Heart left ventricle (tissue), 16 donors: ENCODE data around the gene CSRNP2. TPM values are rescaled to one million over a fixed set of nuclear protein-coding genes. Genes with fewer than 3 reads are reported as not detected.

ENCODE experiments used
- ATAC-seq, 4 donors: fragments of 200-7000 bp; cut with Tn5 transposase; one replicate each; pipeline ENCODE4 v1.9.1; 2020 to 2022; ENCODE audit warnings: moderate library complexity in 4 of 4, mild to moderate bottlenecking in 3 of 4, moderate number of reproducible peaks in 1 of 4
- DNase-seq, 5 donors: peaks; one replicate each; pipeline ENCODE4 v3.0.0-alpha.2; 2020
- H3K27ac ChIP-seq, 12 donors: fragments of 200-600 bp; sonication (generic) in 4 of 12; one replicate each; pipeline versions ENCODE4 v1.5.0 to v1.8.0; 2016 to 2022; ENCODE audit warnings: mild to moderate bottlenecking in 2 of 12
- H3K27me3 ChIP-seq, 9 donors: fragments of 200-600 bp; sonication (generic) in 2 of 9; one replicate each; pipeline versions ENCODE4 v1.5.1 to v1.8.0; 2016 to 2022; ENCODE audit warnings: mild to moderate bottlenecking in 3 of 9
- H3K36me3 ChIP-seq, 9 donors: fragments of 200-600 bp; sonication (generic) in 2 of 9; one replicate each; pipeline versions ENCODE4 v1.5.0 to v1.8.0; 2018 to 2022; ENCODE audit warnings: mild to moderate bottlenecking in 2 of 9
- H3K4me1 ChIP-seq, 12 donors: fragments of 200-600 bp; sonication (generic) in 4 of 12; one replicate each; pipeline versions ENCODE4 v1.5.0 to v1.8.0; 2016 to 2022; ENCODE audit warnings: mild to moderate bottlenecking in 3 of 12
- H3K4me3 ChIP-seq, 12 donors: fragments of 200-600 bp; sonication (generic) in 4 of 12; one replicate each; pipeline versions ENCODE4 v1.5.0 to v1.8.0; 2017 to 2022; ENCODE audit warnings: mild to moderate bottlenecking in 9 of 12, moderate library complexity in 4 of 12
- H3K9me3 ChIP-seq, 12 donors: fragments of 200-600 bp; sonication (generic) in 4 of 12; one replicate each; pipeline versions ENCODE4 v1.5.0 to v1.8.0; 2016 to 2022; ENCODE audit warnings: mild to moderate bottlenecking in 1 of 12
- CTCF ChIP-seq, 12 donors: fragments of 200-600 bp; sonication (generic) in 4 of 12; IDR thresholded peaks; one replicate each; pipeline versions ENCODE4 v1.5.0 to v1.8.0; 2018 to 2022; ENCODE audit warnings: antibody characterized with exemption in 12 of 12, mild to moderate bottlenecking in 5 of 12
- POLR2A ChIP-seq, 2 donors: fragments of 450-650 bp; IDR thresholded peaks; one replicate each; pipeline ENCODE4 v1.6.1; 2017; ENCODE audit warnings: antibody characterized with exemption in 2 of 2, mild to moderate bottlenecking in 2 of 2, moderate library complexity in 2 of 2
- WGBS, 4 donors: extraction: QIAGEN DNeasy Blood & Tissue Kit in 2 of 4; methylation state at CpG; one replicate each; pipeline versions ENCODE4 v1.1.5 to v1.1.7; 2013 to 2018; 5-methylcytosine and 5-hydroxymethylcytosine counted together
- intact Hi-C, 10 donors: fragments of 100-400 bp; cut with DNase I; formaldehyde crosslinking; loops; one replicate each; pipeline versions ENCODE4 v1.11.1 to v1.14.2; 2022
- polyA plus RNA-seq, 2 donors: library from polyadenylated mRNA; stranded (reverse); fragments of 200-250 nt; gene quantifications; one replicate each; pipeline ENCODE4 v1.2.3, GENCODE V29; 2013
- total RNA-seq, 9 donors: library from RNA; depleted of rRNA in 2 of 9; stranded (reverse); fragments of >200 nt in 2 of 9; fragmentation: NEBNext Ultra II Directional in 3 of 9; extraction: Animal tissue kit (Norgen Biotek cat#: 25700) in 3 of 9; gene quantifications; one replicate each; pipeline versions ENCODE4 v1.1.0 to v1.2.4, GENCODE V29; 2016 to 2023
- donor health status: ischemic (EF 13 %, LVEDD 7.1; RV severe dilation, severe dysfunction).
- donor health status: healthy with polysubstance abuse.
- donor health status: DM: no; HTN: yes; CAD: no.
- donor health status: DM: no; HTN: no; CAD: no.
- donor health status: ischemic (EF 25% LVEDD 6.9; RV normal size, moderate dysfunction).
- donor health status: ischemic (EF 25% LVEDD 5.7; RV mildly dilated, moderate dysfunction).
- donor health status: healthy.
- donor health status: DM: yes; HTN: yes; CAD: no.
- donor health status: ischemic (EF 35%, LVEDD 5.7; RV mildly dilated, moderate dysfunction).
- donor health status: nonischemic (EF 11% LVEDD 7.7; RV severe dilation, severe dysfunction).
- donor health status: DM: yes; HTN: yes; CAD: no.
- donor health status: PGD.
- donor health status: ischemic (EF 29% LVEDD 5.4; RV normal size, mild dysfunction).
- donor health status: nonischemic (EF 23%, LVEDD 6.1; RV moderate dilation, normal function).

Gene CSRNP2
- total and polyA plus RNA-seq, 11 donors, result 10.0 to 25.7 (median 18.5) TPM

- WGBS, 4 donors, result 78 to 87% (median 83%) methylated on average over 4 of the region's 4 CpGs
- no peak overlapping the region for H3K4me3 ChIP-seq
- no peak for DNase-seq
- H3K36me3 ChIP-seq, result peaks cover 0 to 73% (median 66%) of the 10 kb centered on the region in 9 donors
- peaks cover 0 to 28% (median 19%) of the 10 kb centered on the region in 12 donors for H3K4me1 ChIP-seq
- intact Hi-C loops, result no loop called here
- no peaks in the 10 kb centered on the region for H3K9me3 ChIP-seq
- H3K27me3 ChIP-seq, result no peaks in the 10 kb centered on the region
- TF ChIP-seq POLR2A (IDR thresholded peaks at IDR 0.05) (no peak), CTCF (IDR thresholded peaks at IDR 0.05) (no peak)
- no peak overlapping the region for H3K27ac ChIP-seq
- ATAC-seq, result no peak
Measured at GRCh38 chr12:51051787-51052186, 31.6 kb downstream of the CSRNP2 start.

- H3K27me3 ChIP-seq, result no peaks in the 10 kb centered on the region
- DNase-seq (no peak), ATAC-seq (no peak)
- peak overlapping the region in 1 of 12 donors; percentile 99 for H3K27ac ChIP-seq
- peaks cover 0 to 50% (median 43%) of the 10 kb centered on the region in 9 donors for H3K36me3 ChIP-seq
- intact Hi-C loops, result loop anchor here in 7 of 10 donors (2.0 to 10.0 kb wide), 9 partner anchors 33 to 295 kb away; partner anchors contain the start of genes CSRNP2 (in 5 of the 7), CELA1 (in 2 of the 7), DAZAP2 (in 2 of the 7) and POU6F1 (in 1 of the 7)
- TF ChIP-seq CTCF (IDR thresholded peaks at IDR 0.05) (no peak), POLR2A (IDR thresholded peaks at IDR 0.05) (no peak)
- WGBS, 4 donors, result 46 to 64% (median 59%) methylated on average over 3 of the region's 3 CpGs
- H3K4me3 ChIP-seq, result peak overlapping the region in 9 of 12 donors; percentile 58 to 93 (median 81)
- peaks cover 0 to 29% (median 19%) of the 10 kb centered on the region in 12 donors for H3K4me1 ChIP-seq
- no peaks in the 10 kb centered on the region for H3K9me3 ChIP-seq
Measured at GRCh38 chr12:51049525-51049924, 33.9 kb downstream of the CSRNP2 start.

GRCh38 chr12:51048661-51049251 lies 34.6 kb downstream of the CSRNP2 start:
- H3K27ac ChIP-seq, result peak overlapping the region; percentile 87 to 100 (median 96)
- WGBS, 4 donors, result 28 to 29% (median 28%) methylated on average over 14 of the region's 14 CpGs
- H3K36me3 ChIP-seq, result peaks cover 0 to 42% (median 35%) of the 10 kb centered on the region in 9 donors
- intact Hi-C loops, result loop anchor here in 7 of 10 donors (1.0 to 10.0 kb wide), 10 partner anchors 22 to 296 kb away; partner anchors contain the start of genes CSRNP2 (in 5 of the 7), CELA1 (in 2 of the 7), DAZAP2 (in 2 of the 7) and POU6F1 (in 1 of the 7)
- DNase-seq (no peak), ATAC-seq (no peak)
- no peaks in the 10 kb centered on the region for H3K9me3 ChIP-seq
- no peaks in the 10 kb centered on the region for H3K27me3 ChIP-seq
- H3K4me1 ChIP-seq, result peaks cover 0 to 29% (median 19%) of the 10 kb centered on the region in 12 donors
- no peak for TF ChIP-seq POLR2A (IDR thresholded peaks at IDR 0.05)
- TF ChIP-seq CTCF (IDR thresholded peaks at IDR 0.05), result no peak
- peak overlapping the region; percentile 58 to 93 (median 80) for H3K4me3 ChIP-seq
